Liver (tissue), 9 donors: ENCODE measurements around the gene DLL4. TPM values are rescaled to one million over a fixed set of nuclear protein-coding genes. Genes with fewer than 3 reads are reported as not detected.

ENCODE experiments used
- DNase-seq: peaks from one replicate; pipeline ENCODE4 v3.0.0-alpha.2; 2017; ENCODE audit warnings: low spot score
- H3K27ac ChIP-seq, 2 donors: one replicate each; pipeline ENCODE4 v1.7.0; 2013; ENCODE audit warnings: inconsistent platforms in 2 of 2, low read length in 2 of 2, control low read depth in 1 of 2, low read depth in 1 of 2, mild to moderate bottlenecking in 1 of 2
- H3K27me3 ChIP-seq, 4 donors: one replicate each; pipeline versions ENCODE4 v1.6.1 to v1.7.0; 2013; ENCODE audit warnings: low read length in 3 of 4, inconsistent platforms in 1 of 4, mild to moderate bottlenecking in 1 of 4, moderate library complexity in 1 of 4; ENCODE audit not compliant: control insufficient read depth in 4 of 4, insufficient read depth in 4 of 4
- H3K36me3 ChIP-seq, 4 donors: one replicate each; pipeline versions ENCODE4 v1.6.1 to v1.7.0; 2013; ENCODE audit warnings: low read length in 3 of 4, mild to moderate bottlenecking in 3 of 4, low read depth in 1 of 4, moderate library complexity in 1 of 4; ENCODE audit not compliant: control insufficient read depth in 4 of 4, insufficient read depth in 3 of 4
- H3K4me1 ChIP-seq, 4 donors: one replicate each; pipeline versions ENCODE4 v1.6.1 to v1.7.0; 2013; ENCODE audit warnings: low read length in 3 of 4, mild to moderate bottlenecking in 3 of 4, moderate library complexity in 1 of 4; ENCODE audit not compliant: control insufficient read depth in 4 of 4, insufficient read depth in 4 of 4
- H3K4me3 ChIP-seq, 3 donors: one replicate each; pipeline versions ENCODE4 v1.6.1 to v1.7.0; 2013; ENCODE audit warnings: low read length in 3 of 3, control low read depth in 1 of 3, low read depth in 1 of 3, mild to moderate bottlenecking in 1 of 3
- H3K9ac ChIP-seq, 2 donors: one replicate each; pipeline ENCODE4 v1.7.0; 2013; ENCODE audit warnings: low read length in 2 of 2, mild to moderate bottlenecking in 2 of 2, moderate library complexity in 2 of 2, control low read depth in 1 of 2, low read depth in 1 of 2
- H3K9me3 ChIP-seq, 4 donors: one replicate each; pipeline versions ENCODE4 v1.6.1 to v1.7.0; 2013; ENCODE audit warnings: low read length in 3 of 4; ENCODE audit not compliant: control insufficient read depth in 4 of 4
- ATF3 ChIP-seq: IDR thresholded peaks from 2 replicates; pipeline ENCODE4 v1.6.1; 2016; ENCODE audit warnings: antibody characterized with exemption
- EGR1 ChIP-seq, 2 donors: IDR thresholded peaks; 2 replicates each; pipeline ENCODE4 v1.6.1; 2016 to 2018; ENCODE audit warnings: antibody characterized with exemption in 2 of 2, low read depth in 2 of 2
- FOXA1 ChIP-seq: IDR thresholded peaks from 2 replicates; pipeline ENCODE4 v1.6.1; 2016; ENCODE audit warnings: antibody characterized with exemption
- FOXA2 ChIP-seq: IDR thresholded peaks from 2 replicates; pipeline ENCODE4 v1.6.1; 2016; ENCODE audit warnings: antibody characterized with exemption
- HNF4G ChIP-seq: IDR thresholded peaks from 2 replicates; pipeline ENCODE4 v1.6.1; 2016; ENCODE audit warnings: antibody characterized with exemption
- JUND ChIP-seq, 2 donors: IDR thresholded peaks; 2 replicates each; pipeline ENCODE4 v1.6.1; 2016; ENCODE audit warnings: antibody characterized with exemption in 2 of 2
- NR2F2 ChIP-seq: IDR thresholded peaks from 2 replicates; pipeline ENCODE4 v1.6.1; 2016; ENCODE audit warnings: antibody characterized with exemption
- RAD21 ChIP-seq, 2 donors: IDR thresholded peaks; 2 replicates each; pipeline ENCODE4 v1.6.1; 2016; ENCODE audit warnings: antibody characterized with exemption in 2 of 2, mild to moderate bottlenecking in 2 of 2
- REST ChIP-seq: IDR thresholded peaks from 2 replicates; pipeline ENCODE4 v1.6.1; 2016; ENCODE audit warnings: antibody characterized with exemption, mild to moderate bottlenecking
- RXRA ChIP-seq, 2 donors: IDR thresholded peaks; 2 replicates each; pipeline ENCODE4 v1.6.1; 2017 to 2018; ENCODE audit warnings: antibody characterized with exemption in 2 of 2, mild to moderate bottlenecking in 1 of 2
- SP1 ChIP-seq: IDR thresholded peaks from 2 replicates; pipeline ENCODE4 v1.6.1; 2018; ENCODE audit warnings: antibody characterized with exemption, mild to moderate bottlenecking
- TAF1 ChIP-seq: conservative IDR thresholded peaks from 2 replicates; pipeline ENCODE4 v1.6.1; 2016; ENCODE audit warnings: antibody characterized with exemption, mild to moderate bottlenecking
- YY1 ChIP-seq: IDR thresholded peaks from 2 replicates; pipeline ENCODE4 v1.6.1; 2016; ENCODE audit warnings: antibody characterized with exemption, mild to moderate bottlenecking
- ZBTB33 ChIP-seq: IDR thresholded peaks from 2 replicates; pipeline ENCODE4 v1.6.1; 2016; ENCODE audit warnings: antibody characterized with exemption
- WGBS: extraction: QIAGEN DNeasy Blood & Tissue Kit; methylation state at CpG from one replicate; pipeline ENCODE4 v1.1.7; 2013; 5-methylcytosine and 5-hydroxymethylcytosine counted together
- polyA plus RNA-seq, 2 donors: library from polyadenylated mRNA; stranded (reverse) in 1 of 2; unstranded in 1 of 2; fragments of 200-250 nt in 1 of 2; fragments of >200 nt in 1 of 2; fragmentation: Nextera tagmentation in 1 of 2; extraction: Ambion mirVana in 1 of 2; gene quantifications; one replicate each; pipeline versions ENCODE4 v1.2.1 to v1.2.3, GENCODE V29; 2013 to 2015
- total RNA-seq, 2 donors: library from RNA; depleted of rRNA; stranded (reverse); fragments of >200 nt; gene quantifications; one replicate each; pipeline ENCODE4 v1.2.3, GENCODE V29; 2014
- donor health status: healthy.
- donor health status: healthy.
- donor health status: healthy.
- donor health status: healthy.
- donor health status: healthy.

Gene DLL4
- total and polyA plus RNA-seq, 4 donors = 2.1 to 3.8 (median 3.0) TPM

GRCh38 chr15:40927873-40928806, 1.0 kb upstream of the DLL4 start:
- DNase-seq = no peak
- no peaks in the 10 kb centered on the region for H3K36me3 ChIP-seq
- H3K9me3 ChIP-seq = no peaks in the 10 kb centered on the region
- peaks cover 0 to 5% (median 1%) of the 10 kb centered on the region in 4 donors for H3K27me3 ChIP-seq
- H3K9ac ChIP-seq = no peak overlapping the region
- peaks cover 31 to 70% (median 54%) of the 10 kb centered on the region in 4 donors for H3K4me1 ChIP-seq
- 4% methylated on average over 68 of the region's 68 CpGs for WGBS
- peak overlapping the region in 1 of 3 donors; percentile 53 for H3K4me3 ChIP-seq
- TF ChIP-seq HNF4G = no peak
- no peak for TF ChIP-seq RXRA (IDR thresholded peaks at IDR 0.05)
- no peak for TF ChIP-seq RAD21 (IDR thresholded peaks at IDR 0.05)
- TF ChIP-seq ATF3 = no peak
- TF ChIP-seq TAF1 = no peak
- TF ChIP-seq REST = no peak
- no peak for TF ChIP-seq FOXA2
- no peak for TF ChIP-seq YY1
- TF ChIP-seq NR2F2 = no peak
- no peak for TF ChIP-seq ZBTB33
- no peak for TF ChIP-seq EGR1 (IDR thresholded peaks at IDR 0.05; ENCODE audit: low read depth in 2 of 2)
- TF ChIP-seq JUND (IDR thresholded peaks at IDR 0.05) = no peak
- no peak for TF ChIP-seq SP1
- H3K27ac ChIP-seq = no peak overlapping the region

- H3K9me3 ChIP-seq = no peaks in the 10 kb centered on the region
- H3K4me1 ChIP-seq = peaks cover 32 to 72% (median 59%) of the 10 kb centered on the region in 4 donors
- no peaks in the 10 kb centered on the region for H3K36me3 ChIP-seq
- H3K27ac ChIP-seq = peak overlapping the region in 1 of 2 donors; percentile 34
- WGBS = 3% methylated on average over 56 of the region's 56 CpGs
- H3K4me3 ChIP-seq = peak overlapping the region; percentile 16 to 56 (median 53)
- no peak for DNase-seq
- no peak overlapping the region for H3K9ac ChIP-seq
- peaks cover 0 to 5% (median 1%) of the 10 kb centered on the region in 4 donors for H3K27me3 ChIP-seq
- TF ChIP-seq RXRA (IDR thresholded peaks at IDR 0.05) (no peak), YY1 (no peak), JUND (IDR thresholded peaks at IDR 0.05) (no peak), ZBTB33 (no peak), EGR1 (IDR thresholded peaks at IDR 0.05; ENCODE audit: low read depth in 2 of 2) (no peak), NR2F2 (no peak), SP1 (no peak), FOXA2 (no peak), FOXA1 (no peak)
Measured at GRCh38 chr15:40929660-40930429, 705 bp downstream of the DLL4 start.
